WI38 (cell line): Measurements from ENCODE around the gene ASXL1.

ENCODE experiments used
- H3K4me3 ChIP-seq: 2 replicates; pipeline ENCODE4 v1.5.1; 2011; ENCODE audit warnings: low read depth, mild to moderate bottlenecking, control low read depth, low read length
- CTCF ChIP-seq: IDR thresholded peaks from 2 replicates; pipeline ENCODE4 v1.5.1; 2012; ENCODE audit warnings: low read depth, mild to moderate bottlenecking, control low read depth, low read length

ASXL1 gene

GRCh38 chr20:32448306-32449056 is 90.3 kb downstream of the ASXL1 start:
- no peak overlapping the region for H3K4me3 ChIP-seq
- no peak for TF ChIP-seq CTCF

- no peak for TF ChIP-seq CTCF
- H3K4me3 ChIP-seq: no peak overlapping the region
Observed at GRCh38 chr20:32449057-32449889, 91.1 kb downstream of the ASXL1 start.

- no peak overlapping the region for H3K4me3 ChIP-seq
- no peak for TF ChIP-seq CTCF
Observed at GRCh38 chr20:32449890-32450401, 91.8 kb downstream of the ASXL1 start.

- no peak overlapping the region for H3K4me3 ChIP-seq
- no peak for TF ChIP-seq CTCF
Observed at GRCh38 chr20:32450484-32451061, 92.4 kb downstream of the ASXL1 start.

GRCh38 chr20:32451340-32451681 is 93.2 kb downstream of the ASXL1 start:
- no peak overlapping the region for H3K4me3 ChIP-seq
- no peak for TF ChIP-seq CTCF

- TF ChIP-seq CTCF: no peak
- no peak overlapping the region for H3K4me3 ChIP-seq
Observed at GRCh38 chr20:32451682-32452461, 93.7 kb downstream of the ASXL1 start.
